Measurements from ENCODE around the gene KRT10.

- TF ChIP-seq MXI1 (IDR thresholded peaks at IDR 0.05; ENCODE audit: low read depth, low read length): no peak
- no peak for TF ChIP-seq TEAD4 (IDR thresholded peaks at IDR 0.05; ENCODE audit: borderline replicate concordance, insufficient read depth)
Measured at GRCh38 chr17:40871316-40871715, 48.9 kb upstream of the KRT10 start.

Data from SK-N-SH (cell line).